NB4 (cell line): ENCODE results near the gene AK3.

Experiments
- DNase-seq: peaks from one replicate; pipeline ENCODE4 v3.0.0; 2010; ENCODE audit warnings: low read depth
- H3K4me3 ChIP-seq: one replicate; pipeline ENCODE4 v1.5.1; 2011; ENCODE audit warnings: mild to moderate bottlenecking, low read depth, low read length, moderate library complexity
- MAX ChIP-seq: IDR thresholded peaks from 2 replicates; pipeline ENCODE4 v1.6.1; 2011; ENCODE audit warnings: low read depth, low read length
- MYC ChIP-seq: IDR thresholded peaks from 2 replicates; pipeline ENCODE4 v1.6.1; 2011; ENCODE audit warnings: low read depth, low read length
- POLR2A ChIP-seq: IDR thresholded peaks from 2 replicates; pipeline ENCODE4 v1.6.1; 2011; ENCODE audit warnings: mild to moderate bottlenecking; ENCODE audit not compliant: insufficient read length; ENCODE audit errors: extremely low read depth
- TF ChIP-seq, protein P1 (sequence below): IDR thresholded peaks from one replicate; pipeline ENCODE4 v1.5.1; 2012; ENCODE audit warnings: low read depth, low read length

AK3 gene

GRCh38 chr9:4686112-4686511 lies 54.9 kb downstream of the AK3 start:
- TF ChIP-seq MYC (no peak), POLR2A (no peak), MAX (no peak)
- TF ChIP-seq, protein P1, sequence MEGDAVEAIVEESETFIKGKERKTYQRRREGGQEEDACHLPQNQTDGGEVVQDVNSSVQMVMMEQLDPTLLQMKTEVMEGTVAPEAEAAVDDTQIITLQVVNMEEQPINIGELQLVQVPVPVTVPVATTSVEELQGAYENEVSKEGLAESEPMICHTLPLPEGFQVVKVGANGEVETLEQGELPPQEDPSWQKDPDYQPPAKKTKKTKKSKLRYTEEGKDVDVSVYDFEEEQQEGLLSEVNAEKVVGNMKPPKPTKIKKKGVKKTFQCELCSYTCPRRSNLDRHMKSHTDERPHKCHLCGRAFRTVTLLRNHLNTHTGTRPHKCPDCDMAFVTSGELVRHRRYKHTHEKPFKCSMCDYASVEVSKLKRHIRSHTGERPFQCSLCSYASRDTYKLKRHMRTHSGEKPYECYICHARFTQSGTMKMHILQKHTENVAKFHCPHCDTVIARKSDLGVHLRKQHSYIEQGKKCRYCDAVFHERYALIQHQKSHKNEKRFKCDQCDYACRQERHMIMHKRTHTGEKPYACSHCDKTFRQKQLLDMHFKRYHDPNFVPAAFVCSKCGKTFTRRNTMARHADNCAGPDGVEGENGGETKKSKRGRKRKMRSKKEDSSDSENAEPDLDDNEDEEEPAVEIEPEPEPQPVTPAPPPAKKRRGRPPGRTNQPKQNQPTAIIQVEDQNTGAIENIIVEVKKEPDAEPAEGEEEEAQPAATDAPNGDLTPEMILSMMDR = no peak
- no peak overlapping the region for H3K4me3 ChIP-seq

GRCh38 chr9:4684820-4685219 lies 56.2 kb downstream of the AK3 start:
- TF ChIP-seq, protein P1 = no peak
- TF ChIP-seq MYC (no peak), MAX (no peak), POLR2A (no peak)
- no peak for DNase-seq
- no peak overlapping the region for H3K4me3 ChIP-seq

More at GRCh38 chr9:4686112-4686511, 54.9 kb downstream of the AK3 start:
- no peak for DNase-seq

GRCh38 chr9:4680750-4681149 lies 60.3 kb downstream of the AK3 start:
- no peak for TF ChIP-seq POLR2A
- peak; percentile 65 for DNase-seq

GRCh38 chr9:4680173-4680525 lies 60.9 kb downstream of the AK3 start:
- H3K4me3 ChIP-seq = peak overlapping the region; percentile 80
- DNase-seq = no peak
- TF ChIP-seq MAX = no peak; the same call in 1 of the 2 replicates
- TF ChIP-seq POLR2A = no peak
- TF ChIP-seq MYC = peak; percentile 52

More at GRCh38 chr9:4680750-4681149, 60.3 kb downstream of the AK3 start:
- H3K4me3 ChIP-seq = peak overlapping the region; percentile 80

- peak; percentile 100 for DNase-seq
- peak within 1 kb of the TSS; percentile 80 for H3K4me3 ChIP-seq
These were observed 61.5 kb downstream of the AK3 start, which contains the start of gene CDC37L1 for GRCh38 chr9:4679268-4680172. TSS of gene CDC37L1 (plus strand) at chr9:4679569. CDS start at chr9:4679768, 199 bp downstream.

DNA sequence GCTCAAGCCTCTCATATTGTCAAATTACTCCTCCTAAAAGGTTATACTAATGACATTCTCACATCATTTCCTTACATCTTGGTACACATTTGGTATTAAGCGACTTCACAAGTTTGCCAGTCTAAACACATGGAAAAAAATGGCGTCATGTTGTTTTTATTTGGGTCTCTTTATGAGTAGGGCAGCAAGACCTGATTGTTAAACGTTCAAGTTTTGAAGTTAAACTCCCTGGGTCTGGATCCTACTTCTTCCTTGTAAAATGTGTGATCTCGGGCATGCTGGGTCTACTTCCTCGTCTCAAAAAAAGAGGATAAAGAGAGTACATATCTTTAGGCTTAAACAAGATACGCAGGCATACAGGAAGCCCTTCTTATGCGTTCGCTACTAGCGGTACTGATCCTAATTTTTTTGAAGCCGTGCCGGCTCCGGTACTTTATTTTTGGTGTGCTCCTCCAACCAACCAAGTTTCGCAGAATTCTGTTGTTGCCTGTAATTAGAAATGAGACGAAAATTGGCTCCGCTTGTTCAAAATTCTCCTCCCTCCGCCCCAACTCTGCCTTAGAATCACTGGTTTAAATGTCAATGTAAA lies 62.2 kb downstream of the AK3 start:
- peak; percentile 73 for TF ChIP-seq MAX
- TF ChIP-seq MYC = peak; percentile 86
- TF ChIP-seq, protein P1 = no peak

More at GRCh38 chr9:4679268-4680172, 61.5 kb downstream of the AK3 start, which contains the start of gene CDC37L1:
- TF ChIP-seq, protein P1 = peak; percentile 35
- TF ChIP-seq MYC (peak; percentile 96), MAX (peak; percentile 92), POLR2A (peak; percentile 100)

More for the DNA sequence above, 62.2 kb downstream of the AK3 start:
- H3K4me3 ChIP-seq = peak overlapping the region; percentile 80
- DNase-seq = peak; percentile 78
